Measurements from ENCODE around the gene MRPS35.

Gene MRPS35

DNA sequence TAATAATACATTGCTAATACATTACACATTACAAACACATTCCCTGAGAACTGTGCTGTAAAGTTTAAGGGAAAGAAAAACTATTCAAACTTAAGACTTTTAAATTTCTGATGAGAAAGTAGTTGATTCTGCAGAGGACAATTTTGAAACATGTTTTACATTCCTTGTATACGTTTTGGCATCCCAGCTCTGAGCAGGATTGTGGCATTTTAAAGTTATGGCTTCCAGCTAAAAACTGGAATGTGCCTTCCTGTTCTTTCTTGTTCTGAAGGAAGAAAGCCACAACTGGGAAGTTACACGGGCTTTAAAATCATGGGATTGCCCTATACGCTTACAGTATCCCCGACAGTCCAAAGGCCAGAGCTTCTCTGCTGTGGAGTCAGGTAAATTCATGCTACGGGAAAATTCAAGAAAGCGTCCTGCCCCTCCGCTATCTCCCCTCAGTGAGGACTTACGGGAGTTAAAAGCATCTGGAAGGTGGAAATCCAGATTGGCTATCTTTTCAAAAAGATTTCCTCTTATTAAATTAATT, 58.6 kb downstream of the MRPS35 start:
- no peak for TF ChIP-seq EGR2 (tag by site-specific recombination; IDR thresholded peaks at IDR 0.05; ENCODE audit: low read depth)
- no peak for TF ChIP-seq SP2 (tag by site-specific recombination; IDR thresholded peaks at IDR 0.05)
- TF ChIP-seq ZNF280C (tag by site-specific recombination; IDR thresholded peaks at IDR 0.05), result no peak
- no peak for TF ChIP-seq ZBTB26 (tag by site-specific recombination; optimal IDR thresholded peaks at IDR 0.05)
- no peak for TF ChIP-seq ZNF391 (tag by site-specific recombination; IDR thresholded peaks at IDR 0.05; ENCODE audit: borderline replicate concordance, low read depth)
- no peak for TF ChIP-seq KLF17 (tag by site-specific recombination; IDR thresholded peaks at IDR 0.05)
- no peak for TF ChIP-seq ZNF530 (tag by site-specific recombination; IDR thresholded peaks at IDR 0.05; ENCODE audit: low read depth)

GRCh38 chr12:27771481-27772327, 61.1 kb downstream of the MRPS35 start:
- H3K27ac ChIP-seq (ENCODE audit: extremely low read depth, low read depth, low read length), result no peak overlapping the region
- H3K4me1 ChIP-seq (ENCODE audit: control insufficient read depth, insufficient read depth, low read length), result peaks cover 24% of the 10 kb centered on the region
- POLR2A ChIA-PET, result no interaction called here
- no peak overlapping the region for H3K4me3 ChIP-seq (ENCODE audit: low read depth, low read length)
- H3K36me3 ChIP-seq (ENCODE audit: control insufficient read depth in 2 of 2, insufficient read depth in 1 of 2, low read length in 2 of 2), result no peaks in the 10 kb centered on the region
- CTCF ChIA-PET, result interaction anchor here (0.5 to 0.9 kb wide), 4 partner anchors 50 to 405 kb away, joined by 3 to 6 read pairs (median 4); no protein-coding TSS in a partner anchor
- no peaks in the 10 kb centered on the region for H3K9me3 ChIP-seq (ENCODE audit: control insufficient read depth, insufficient read depth, low read depth, low read length)
- TF ChIP-seq ZXDB (tag by site-specific recombination; IDR thresholded peaks at IDR 0.05), result no peak
- no peak for TF ChIP-seq INSM2 (tag by site-specific recombination; IDR thresholded peaks at IDR 0.05)
- TF ChIP-seq BCL11A (tag by site-specific recombination; IDR thresholded peaks at IDR 0.05; ENCODE audit: low read depth), result no peak
- TF ChIP-seq GLIS1 (tag by site-specific recombination; IDR thresholded peaks at IDR 0.05), result peak; percentile 62
- TF ChIP-seq ZNF211 (tag by site-specific recombination; IDR thresholded peaks at IDR 0.05; ENCODE audit: low read depth), result no peak
- TF ChIP-seq ZNF510 (tag by site-specific recombination; IDR thresholded peaks at IDR 0.05; ENCODE audit: insufficient replicate concordance), result peak; percentile 6
- TF ChIP-seq PRDM1 (tag by site-specific recombination; IDR thresholded peaks at IDR 0.05), result peak; percentile 82
- TF ChIP-seq ZNF670 (tag by site-specific recombination; IDR thresholded peaks at IDR 0.05; ENCODE audit: low read depth), result no peak
- TF ChIP-seq, protein P1, sequence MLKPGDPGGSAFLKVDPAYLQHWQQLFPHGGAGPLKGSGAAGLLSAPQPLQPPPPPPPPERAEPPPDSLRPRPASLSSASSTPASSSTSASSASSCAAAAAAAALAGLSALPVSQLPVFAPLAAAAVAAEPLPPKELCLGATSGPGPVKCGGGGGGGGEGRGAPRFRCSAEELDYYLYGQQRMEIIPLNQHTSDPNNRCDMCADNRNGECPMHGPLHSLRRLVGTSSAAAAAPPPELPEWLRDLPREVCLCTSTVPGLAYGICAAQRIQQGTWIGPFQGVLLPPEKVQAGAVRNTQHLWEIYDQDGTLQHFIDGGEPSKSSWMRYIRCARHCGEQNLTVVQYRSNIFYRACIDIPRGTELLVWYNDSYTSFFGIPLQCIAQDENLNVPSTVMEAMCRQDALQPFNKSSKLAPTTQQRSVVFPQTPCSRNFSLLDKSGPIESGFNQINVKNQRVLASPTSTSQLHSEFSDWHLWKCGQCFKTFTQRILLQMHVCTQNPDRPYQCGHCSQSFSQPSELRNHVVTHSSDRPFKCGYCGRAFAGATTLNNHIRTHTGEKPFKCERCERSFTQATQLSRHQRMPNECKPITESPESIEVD (tag by site-specific recombination; IDR thresholded peaks at IDR 0.05), result peak; percentile 49; the same call in 1 of the 2 replicates
- TF ChIP-seq OSR2 (tag by site-specific recombination; IDR thresholded peaks at IDR 0.05), result peak; percentile 19; the same call in 1 of the 2 replicates
- TF ChIP-seq FEZF1 (tag by site-specific recombination; IDR thresholded peaks at IDR 0.05), result peak; percentile 43
- no peak for TF ChIP-seq YY2 (tag by site-specific recombination; IDR thresholded peaks at IDR 0.05)
- peak; percentile 52 for TF ChIP-seq SCRT2 (tag by site-specific recombination; IDR thresholded peaks at IDR 0.05)
- peak; percentile 61; the same call in 1 of the 2 replicates for TF ChIP-seq SCRT1 (tag by site-specific recombination; IDR thresholded peaks at IDR 0.05; ENCODE audit: borderline replicate concordance)
- no peak for TF ChIP-seq ZBTB7A (tag by site-specific recombination; IDR thresholded peaks at IDR 0.05; ENCODE audit: low read depth)

More for the DNA sequence above, 58.6 kb downstream of the MRPS35 start:
- H3K36me3 ChIP-seq (ENCODE audit: control insufficient read depth in 2 of 2, insufficient read depth in 1 of 2, low read length in 2 of 2), result no peaks in the 10 kb centered on the region
- POLR2A ChIA-PET, result interaction anchor here (0.7 kb wide), 1 partner anchor 46 kb away, joined by 3 read pairs; no protein-coding TSS in a partner anchor
- peaks cover 24% of the 10 kb centered on the region for H3K4me1 ChIP-seq (ENCODE audit: control insufficient read depth, insufficient read depth, low read length)
- no peak overlapping the region for H3K27ac ChIP-seq (ENCODE audit: extremely low read depth, low read depth, low read length)
- no peak overlapping the region for H3K4me3 ChIP-seq (ENCODE audit: low read depth, low read length)
- CTCF ChIA-PET, result interaction anchor here (0.6 kb wide), 1 partner anchor 19 kb away, joined by 7 read pairs; no protein-coding TSS in a partner anchor
- H3K9me3 ChIP-seq (ENCODE audit: control insufficient read depth, insufficient read depth, low read depth, low read length), result no peaks in the 10 kb centered on the region

All from HEK293 (cell line).